ENCODE measurements around the gene ANXA1.

Gene ANXA1

GRCh38 chr9:73215249-73215648 lies 63.6 kb downstream of the ANXA1 start:
- DNase-seq, result no peak

GRCh38 chr9:73216100-73216499 lies 64.4 kb downstream of the ANXA1 start:
- no peak for DNase-seq
